Raji (cell line): Measurements from ENCODE around the gene SPRING1.

Source experiments
- POLR2A ChIP-seq: IDR thresholded peaks from 2 replicates; pipeline ENCODE4 v1.6.1; 2011; ENCODE audit warnings: low read depth, low read length, control low read depth; ENCODE audit not compliant: insufficient read depth

Gene SPRING1

GRCh38 chr12:116698116-116698515 lies 39.8 kb downstream of the SPRING1 start:
- TF ChIP-seq POLR2A: no peak

DNA sequence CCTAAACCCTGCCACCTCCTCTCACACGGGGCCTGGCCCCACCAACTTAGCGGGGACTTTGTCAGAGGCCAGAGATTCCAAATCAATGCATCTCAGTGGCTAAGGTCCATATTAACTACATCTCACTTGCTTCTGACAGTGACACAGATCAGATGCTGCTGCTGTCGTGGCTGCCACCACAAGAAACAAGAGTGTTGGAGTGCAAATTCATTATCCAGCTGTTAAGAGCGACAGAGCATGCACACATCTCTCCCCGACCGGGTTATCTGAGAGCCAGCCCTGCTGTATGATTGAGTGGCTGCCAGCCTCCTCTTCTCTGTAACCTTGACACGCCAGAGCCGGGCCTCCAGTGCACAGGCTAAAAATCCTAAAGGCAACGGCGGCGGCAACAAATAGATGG lies 40.2 kb downstream of the SPRING1 start:
- no peak for TF ChIP-seq POLR2A

DNA sequence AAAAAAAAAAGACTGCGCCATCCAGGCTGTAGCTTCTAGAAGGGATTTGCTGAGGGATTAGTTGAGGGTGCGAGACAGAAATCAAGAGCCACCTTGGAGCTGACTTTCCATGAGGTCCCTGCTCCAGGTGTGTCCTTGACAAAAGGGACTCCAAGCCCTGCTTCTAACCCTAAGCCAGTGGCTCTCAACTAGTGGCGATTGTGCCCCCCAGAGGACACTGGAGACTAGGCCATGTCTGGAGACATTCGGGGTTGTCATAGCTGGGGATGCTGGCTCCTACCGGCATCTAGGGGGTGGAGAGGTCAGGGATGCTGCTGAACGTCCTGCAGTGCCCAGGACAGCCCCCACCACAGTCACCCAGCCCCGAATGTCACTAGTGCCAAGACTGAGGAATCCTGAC lies 40.6 kb downstream of the SPRING1 start:
- TF ChIP-seq POLR2A: no peak

- TF ChIP-seq POLR2A: no peak
These were observed 42.5 kb downstream of the SPRING1 start for GRCh38 chr12:116695464-116695725.

GRCh38 chr12:116694653-116695463 lies 43.0 kb downstream of the SPRING1 start:
- TF ChIP-seq POLR2A: no peak

DNA sequence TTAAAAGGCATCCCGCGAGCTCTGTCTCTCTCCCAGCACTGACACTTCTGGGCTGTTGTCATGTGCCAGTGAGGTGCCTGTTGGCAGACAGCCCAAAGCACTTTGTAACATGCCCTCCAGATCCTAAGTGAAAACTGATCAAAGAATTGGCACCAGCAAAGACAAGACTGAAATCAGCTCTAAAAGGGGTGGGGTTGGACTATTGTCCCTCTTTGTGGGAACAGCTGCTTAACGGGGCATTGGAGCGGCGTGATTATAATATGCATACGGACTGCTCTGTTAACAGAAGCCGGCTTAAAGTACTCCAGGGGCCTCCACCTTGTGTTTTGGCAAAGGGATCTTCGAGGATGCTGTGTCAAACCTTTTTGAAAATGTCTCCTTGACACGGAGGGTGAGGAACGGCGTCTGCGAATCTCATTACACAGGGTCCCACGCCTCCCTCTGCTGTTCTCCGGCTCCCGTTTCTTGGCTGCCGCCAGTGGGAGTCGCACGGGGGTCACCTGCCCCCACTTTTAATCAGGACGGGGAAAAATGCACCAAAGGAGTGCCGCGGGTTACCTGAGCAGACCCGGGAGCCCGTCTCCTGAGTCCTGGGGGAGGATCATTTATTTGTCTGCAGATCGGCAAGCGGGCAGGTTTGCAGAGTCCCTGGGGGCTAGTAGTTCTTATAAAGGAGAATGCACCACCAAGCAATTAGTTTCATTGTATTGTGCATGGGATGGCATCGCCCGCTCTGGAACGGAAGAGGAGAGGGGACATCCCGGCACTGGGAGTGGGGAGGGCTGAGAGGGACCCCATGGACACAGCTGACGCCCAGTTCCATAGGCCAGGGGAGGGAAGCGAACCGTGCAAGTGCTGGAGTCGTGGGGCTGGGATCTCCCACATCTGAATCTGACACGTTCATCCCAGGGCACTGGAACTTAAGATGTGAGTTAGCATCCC lies 44.3 kb downstream of the SPRING1 start:
- TF ChIP-seq POLR2A: no peak

DNA sequence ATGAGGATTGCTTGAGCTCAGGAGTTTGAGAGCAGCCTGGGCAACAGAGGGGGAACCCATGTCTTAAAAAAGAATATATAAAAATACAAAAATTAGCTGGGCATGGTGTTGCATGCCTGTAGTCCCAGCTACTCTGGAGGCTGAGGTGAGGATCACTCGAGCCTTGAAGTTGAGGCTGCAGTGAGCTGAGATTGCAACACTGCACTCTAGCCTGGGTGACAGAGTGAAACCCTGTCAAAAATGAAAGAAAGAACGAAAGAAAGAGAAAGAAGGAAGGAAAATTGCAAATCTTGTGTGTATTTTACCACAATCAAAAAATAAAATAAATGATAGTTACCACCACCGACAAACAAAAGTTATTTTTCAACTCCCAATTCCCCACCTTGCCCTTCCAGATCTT lies 45.3 kb downstream of the SPRING1 start:
- TF ChIP-seq POLR2A: no peak

GRCh38 chr12:116691636-116692035 lies 46.2 kb downstream of the SPRING1 start:
- TF ChIP-seq POLR2A: no peak

DNA sequence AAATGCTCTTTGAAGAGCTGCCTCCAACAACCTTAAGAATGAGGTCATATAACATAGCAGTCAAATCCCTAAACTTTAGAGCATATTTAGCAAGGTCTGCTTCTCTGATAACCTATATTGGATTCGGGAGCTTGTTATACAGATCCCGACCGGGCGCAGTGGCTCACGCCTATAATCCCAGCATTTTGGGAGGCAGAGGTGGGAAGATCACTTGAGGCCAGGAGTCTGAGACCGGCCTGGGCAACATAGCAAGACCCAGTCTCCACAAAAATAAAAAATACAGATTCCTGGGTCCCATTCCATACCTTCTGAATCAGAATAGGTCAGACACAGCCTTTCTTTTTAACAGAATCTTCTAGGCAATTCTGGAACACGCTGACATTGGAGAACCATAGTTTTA lies 46.7 kb downstream of the SPRING1 start:
- TF ChIP-seq POLR2A: no peak

- TF ChIP-seq POLR2A: no peak
These were observed 47.7 kb downstream of the SPRING1 start for GRCh38 chr12:116689979-116690744.

DNA sequence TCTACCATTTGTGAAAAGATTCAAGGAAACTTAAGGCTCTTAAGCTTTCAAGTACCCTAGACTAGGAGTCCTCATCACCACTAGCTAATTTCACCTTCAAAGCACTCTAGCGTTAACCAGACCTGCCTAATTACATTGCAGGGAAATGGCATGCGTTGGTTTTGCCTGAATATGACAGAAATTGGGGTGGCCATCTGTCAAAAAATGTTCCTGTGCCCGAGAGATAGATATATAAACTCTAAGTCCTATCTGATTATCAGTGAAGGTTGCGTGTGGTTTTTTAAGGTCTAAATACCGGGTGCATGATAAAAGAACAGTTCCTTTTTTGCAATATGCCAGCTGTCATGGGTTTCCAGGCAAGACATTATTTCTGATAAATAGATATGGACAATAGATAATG lies 48.3 kb downstream of the SPRING1 start:
- no peak for TF ChIP-seq POLR2A
